HuH-7.5 (cell line): ENCODE results near the gene GPR89B.
A peak's percentile ranks its signal among the peaks of the same experiment; 100 is the strongest.
"Not testable (repeated sequence)": the region's sequence is repeated elsewhere in the genome, so short reads cannot be mapped to it uniquely, and the experiment has no call there.

Experiments
- DNase-seq: peaks from one replicate; pipeline ENCODE4 v3.0.0; 2011; ENCODE audit warnings: low spot score

GPR89B gene

DNA sequence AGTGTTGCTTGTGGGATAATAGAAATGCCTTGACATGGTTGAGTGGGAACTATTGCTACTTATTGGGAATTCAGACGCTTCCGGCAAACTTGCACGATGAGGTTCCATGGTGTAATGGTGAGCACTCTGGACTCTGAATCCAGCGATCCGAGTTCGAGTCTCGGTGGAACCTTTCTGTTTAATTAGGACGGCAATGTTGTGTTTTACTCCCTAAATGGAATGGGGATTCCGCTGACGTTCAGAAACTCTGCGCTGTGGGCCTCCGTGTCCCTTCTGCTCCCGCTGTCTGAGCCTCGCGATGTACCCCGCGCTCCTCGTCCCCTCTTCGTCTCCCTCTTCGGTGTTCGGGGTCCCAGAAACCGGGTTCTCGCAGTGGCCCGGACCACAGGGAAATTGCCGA is 104.5 kb downstream of the GPR89B start:
- DNase-seq = not testable (repeated sequence)

DNA sequence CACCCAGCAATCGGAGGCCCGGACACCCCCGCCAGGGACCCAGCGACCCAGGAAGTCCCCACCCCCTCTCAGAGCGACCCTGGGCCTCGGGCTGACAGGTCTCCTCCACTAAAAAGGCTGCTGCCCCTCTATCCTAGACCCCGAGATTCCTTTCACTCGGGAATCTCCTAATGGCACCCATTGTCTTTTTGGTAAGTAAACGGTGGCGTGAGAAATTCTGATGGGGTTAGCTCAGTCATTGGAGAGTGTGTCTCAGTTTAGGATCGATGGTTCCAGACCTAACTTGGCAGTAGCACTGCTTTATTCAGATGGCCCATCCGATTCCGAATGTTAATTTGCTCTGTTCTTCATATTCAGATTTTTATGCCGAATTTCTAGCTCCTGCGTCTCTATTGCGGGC is 104.9 kb downstream of the GPR89B start:
- not testable (repeated sequence) for DNase-seq

DNA sequence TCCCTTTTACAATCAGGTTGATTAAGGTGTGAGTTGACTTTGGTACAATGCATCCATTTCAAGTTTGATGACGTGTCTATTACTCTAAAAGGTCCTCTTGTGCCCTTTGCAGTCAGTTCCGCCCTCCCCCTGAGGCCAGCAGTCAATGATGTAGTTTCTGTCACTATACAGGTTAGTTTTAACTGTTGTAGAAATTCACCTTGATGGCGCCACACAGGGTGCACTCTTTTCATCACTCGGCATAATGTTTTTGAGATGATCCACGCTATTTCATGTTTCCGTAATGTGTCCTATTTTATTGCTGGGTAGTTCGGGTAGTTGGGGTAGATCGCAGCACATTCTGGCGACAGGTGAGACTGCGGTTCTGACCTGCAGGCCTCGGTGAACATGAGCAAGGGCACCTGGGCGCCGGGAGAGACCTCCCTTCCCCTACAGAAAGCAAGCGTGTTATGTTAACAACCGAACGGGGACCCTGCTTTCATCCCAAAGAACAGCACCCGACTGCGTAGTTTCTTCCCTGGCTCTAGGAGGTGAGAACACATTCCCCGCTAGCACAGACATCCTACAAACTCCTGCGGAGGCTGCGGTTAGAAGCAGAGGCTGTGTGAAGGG is 109.7 kb downstream of the GPR89B start:
- not testable (repeated sequence) for DNase-seq

DNA sequence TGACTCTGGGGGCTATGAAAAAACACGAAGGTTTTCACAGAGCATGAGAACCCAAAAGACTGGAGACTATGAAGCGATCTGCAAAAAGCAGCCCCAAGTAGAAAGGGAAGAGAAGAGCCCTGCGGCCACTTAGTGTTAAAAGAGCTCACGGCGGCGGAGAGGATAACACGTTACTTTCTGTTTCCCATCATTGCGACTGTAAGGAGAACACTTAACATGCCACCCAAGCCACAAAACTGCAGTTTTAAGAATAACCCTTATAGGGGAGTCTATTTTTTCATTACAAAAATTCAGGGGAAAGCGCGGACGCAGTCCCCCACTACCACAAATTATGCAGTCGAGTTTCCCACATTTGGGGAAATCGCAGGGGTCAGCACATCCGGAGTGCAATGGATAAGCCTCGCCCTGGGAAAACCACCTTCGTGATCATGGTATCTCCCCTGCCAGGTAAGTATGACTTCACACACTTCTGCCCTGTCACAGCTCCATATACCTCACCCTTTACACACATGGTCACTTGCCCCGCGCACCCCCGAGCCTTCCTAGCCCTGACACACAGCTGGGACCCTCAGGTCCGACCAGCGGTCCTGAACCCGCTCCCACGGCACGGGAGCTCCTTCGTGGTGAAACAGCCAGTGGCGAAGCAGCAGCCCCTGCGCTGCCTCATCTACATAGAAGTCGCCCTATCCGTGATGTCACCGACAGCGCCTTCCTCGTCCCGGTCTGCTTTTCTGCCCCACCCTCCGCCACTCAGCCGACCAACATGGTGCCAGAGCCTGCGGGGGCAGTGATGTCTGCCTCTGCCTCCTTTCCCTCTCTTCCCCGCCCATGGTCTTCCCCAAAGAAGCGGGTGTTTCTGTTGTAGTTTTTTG is 110.5 kb downstream of the GPR89B start:
- DNase-seq = peak; percentile 11
